GF-D8 (cell line): ENCODE measurements around the gene NADK.
A peak's percentile ranks its signal among the peaks of the same experiment; 100 is the strongest.
"Not testable (repeated sequence)": the region's sequence is repeated elsewhere in the genome, so short reads cannot be mapped to it uniquely, and the experiment has no call there.

Source experiments
- DNase-seq: peaks from one replicate; lab custom pipeline; 2025; lab: John Stamatoyannopoulos, UW

NADK gene

DNA sequence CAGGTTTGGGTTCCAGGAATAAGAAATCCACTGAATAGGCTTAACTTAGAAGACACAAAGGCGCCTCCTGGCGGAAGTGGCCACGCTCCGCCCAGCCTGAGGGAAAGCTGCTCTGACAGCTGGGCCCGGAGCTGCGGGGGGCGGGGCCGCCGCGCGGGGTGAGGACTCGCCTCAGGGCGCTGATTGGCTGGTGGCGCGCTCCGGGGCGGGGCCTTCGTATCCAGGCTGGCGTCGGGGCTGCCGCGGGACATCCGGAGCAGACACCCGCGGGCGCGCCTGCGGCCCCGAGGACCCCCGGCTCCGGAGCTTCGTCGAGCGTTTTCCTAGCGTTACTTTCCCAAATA, 31.7 kb downstream of the NADK start:
- DNase-seq = not testable (repeated sequence)

DNA sequence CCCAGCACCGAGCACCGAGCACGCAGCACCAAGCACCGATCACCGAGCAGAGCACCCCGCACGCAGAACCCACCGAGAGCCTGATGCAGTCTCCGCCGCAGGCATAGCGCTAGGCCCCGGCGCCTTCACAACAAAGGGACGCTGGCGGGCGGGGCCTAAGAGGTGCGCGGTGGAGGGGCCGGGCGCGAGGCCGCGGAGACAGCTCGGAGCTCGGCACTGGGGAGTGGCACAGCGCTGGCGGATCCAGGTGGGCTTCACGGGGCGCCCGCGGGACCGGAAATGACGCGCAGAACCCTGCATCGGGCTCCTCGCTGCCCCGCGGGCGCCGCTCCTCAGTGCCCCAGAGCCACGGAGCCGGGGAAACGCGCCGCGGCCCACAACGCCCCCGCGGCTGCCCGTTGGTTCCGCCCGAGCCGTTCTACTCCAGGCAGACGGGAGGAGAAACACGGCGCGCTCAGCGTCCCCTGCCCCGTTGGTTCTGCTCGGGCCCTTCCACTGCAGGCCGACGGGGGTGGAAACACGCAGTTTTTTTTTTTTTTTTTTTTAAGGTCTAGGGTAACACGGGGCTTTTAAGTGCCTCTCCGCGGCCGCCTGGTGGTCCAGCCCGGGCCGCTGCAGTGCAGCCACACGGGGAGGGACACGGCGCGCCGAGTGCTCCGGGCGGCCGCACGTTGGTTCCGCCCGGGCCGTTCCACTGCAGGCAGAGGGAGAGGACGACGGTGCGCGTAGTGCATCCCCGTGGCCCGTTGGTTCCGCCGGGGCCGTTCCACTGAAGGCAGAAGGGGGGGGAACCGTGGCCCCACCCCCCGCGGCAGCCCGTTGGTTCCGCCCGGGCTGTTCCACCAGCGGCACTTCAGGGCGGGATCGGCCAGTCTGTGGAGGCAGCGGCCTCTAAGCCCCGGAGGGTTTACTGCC, 32.4 kb downstream of the NADK start:
- peak; percentile 57 for DNase-seq

DNA sequence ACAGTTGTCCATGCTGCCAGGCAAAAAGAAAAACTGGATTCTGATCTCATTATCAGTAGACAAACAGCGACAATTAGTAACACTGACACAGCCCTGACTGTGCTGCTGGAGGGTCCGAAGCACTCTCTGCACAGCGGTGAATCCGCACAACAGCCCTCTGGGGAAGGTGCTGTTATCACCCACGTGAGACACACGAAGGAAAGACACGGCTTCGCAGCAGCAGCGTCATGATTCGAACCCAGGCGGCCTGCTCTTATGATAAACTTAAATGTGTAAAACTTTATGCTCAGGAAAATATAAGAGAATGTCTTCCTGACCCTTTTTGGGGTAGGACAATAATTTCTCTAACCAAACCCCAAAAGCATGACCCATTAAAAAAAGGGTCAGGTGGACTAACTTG, 35.7 kb downstream of the NADK start:
- DNase-seq = not testable (repeated sequence)

DNA sequence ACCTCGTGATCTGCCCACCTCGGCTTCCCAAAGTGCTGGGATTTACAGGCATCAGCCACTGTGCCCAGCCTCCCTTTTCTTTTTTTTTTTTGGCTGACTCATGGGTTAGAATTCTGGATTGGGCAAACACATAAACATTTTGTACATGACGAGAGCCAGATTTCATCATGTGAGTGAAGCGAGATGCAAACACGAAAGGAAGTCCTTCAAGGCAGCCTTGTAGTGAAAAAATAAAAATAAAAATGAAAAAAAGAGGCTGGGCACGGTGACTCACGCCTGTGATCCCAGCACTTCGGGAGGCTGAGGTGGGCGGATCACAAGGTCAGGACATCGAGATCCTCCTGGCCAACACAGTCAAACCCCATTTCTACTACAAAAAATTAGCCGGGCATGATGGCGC, 37.3 kb downstream of the NADK start:
- DNase-seq = not testable (repeated sequence)

DNA sequence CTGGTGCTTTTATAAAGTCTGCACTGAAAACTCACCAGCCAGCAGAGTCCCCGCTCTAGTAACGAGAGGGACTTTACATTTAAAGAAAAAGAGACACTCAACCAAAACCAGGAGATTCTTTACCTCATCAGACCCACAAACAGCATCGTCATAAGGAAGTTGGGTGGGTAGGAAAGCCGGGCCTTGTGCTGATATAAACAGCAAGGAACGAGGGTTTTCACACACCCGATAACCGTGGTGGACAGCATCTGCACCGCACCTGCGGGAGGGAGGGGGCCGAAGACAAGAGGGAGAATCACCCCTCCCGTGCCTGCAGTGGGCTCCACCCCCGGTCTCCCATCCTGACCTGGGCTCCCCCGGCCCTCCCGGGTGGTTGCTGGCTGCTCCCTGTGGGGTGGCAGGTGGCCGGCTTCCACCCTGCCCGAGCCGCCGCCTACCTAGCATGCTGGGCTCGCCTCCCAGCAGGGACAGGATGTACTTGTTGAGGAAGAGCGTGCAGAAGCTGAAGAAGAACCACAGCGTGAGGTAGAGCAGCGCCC, 39.4 kb downstream of the NADK start:
- not testable (repeated sequence) for DNase-seq

DNA sequence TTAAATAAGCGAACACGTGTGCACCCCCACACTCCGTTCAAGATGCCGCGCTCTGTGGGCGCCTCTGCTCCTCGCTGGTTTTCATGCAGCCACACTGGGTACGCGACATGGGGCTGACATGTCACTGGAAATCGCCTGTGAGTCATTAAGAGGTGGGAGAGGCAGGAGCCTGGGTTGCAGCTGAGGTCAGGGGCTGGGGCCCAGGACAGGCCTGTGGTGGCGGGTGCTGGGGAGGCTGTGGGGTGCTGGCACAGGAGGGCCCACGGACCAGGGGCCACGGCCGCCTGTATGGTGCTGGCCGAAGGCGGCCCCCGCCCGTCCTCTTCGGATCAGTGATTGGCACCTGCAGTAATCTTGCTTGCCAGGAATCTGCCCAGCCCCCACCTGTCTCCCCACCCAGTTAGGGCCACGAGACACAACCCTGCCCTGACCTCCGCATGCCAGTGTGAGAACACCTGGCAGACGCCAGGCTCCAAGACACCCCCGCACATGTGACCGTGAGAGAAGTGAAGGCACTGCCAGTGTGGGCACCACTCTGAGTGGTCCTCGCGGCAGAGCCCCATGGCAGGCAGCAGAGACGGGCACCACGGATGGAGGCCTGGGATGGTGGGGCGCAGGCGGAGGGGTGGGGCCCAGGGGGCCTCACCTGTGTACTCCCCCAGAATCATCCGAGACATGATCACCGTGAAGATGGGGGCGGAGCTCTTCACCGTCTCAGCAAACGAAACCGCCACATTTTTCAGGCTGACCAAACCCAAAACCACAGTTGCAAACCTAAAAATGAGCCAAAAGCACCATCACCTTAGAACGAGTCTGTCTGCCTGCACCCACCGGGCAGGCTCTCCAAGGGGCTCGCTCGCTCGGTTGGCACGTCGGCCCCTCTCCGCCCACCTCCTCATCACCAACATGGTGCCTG, 40.3 kb downstream of the NADK start:
- not testable (repeated sequence) for DNase-seq

DNA sequence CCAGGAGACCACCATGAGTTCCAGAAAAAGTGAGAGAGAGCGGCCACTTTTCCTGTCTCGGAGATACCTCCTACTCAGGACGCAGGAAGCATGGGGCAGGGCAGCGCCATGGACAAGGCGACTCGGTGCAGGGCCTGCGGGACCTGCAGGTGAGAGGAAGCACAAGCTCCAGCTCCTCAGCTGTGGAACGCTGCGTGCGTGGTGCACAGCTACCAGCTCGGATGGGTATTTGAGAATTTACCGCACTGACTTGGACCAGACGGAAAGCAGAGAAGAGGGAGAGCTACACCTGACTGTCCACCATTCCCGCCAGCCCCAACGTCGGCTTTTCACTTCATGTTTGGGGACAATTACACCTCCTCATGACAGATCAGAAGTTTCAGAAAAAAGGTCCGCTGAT, 45.9 kb downstream of the NADK start:
- no peak for DNase-seq

DNA sequence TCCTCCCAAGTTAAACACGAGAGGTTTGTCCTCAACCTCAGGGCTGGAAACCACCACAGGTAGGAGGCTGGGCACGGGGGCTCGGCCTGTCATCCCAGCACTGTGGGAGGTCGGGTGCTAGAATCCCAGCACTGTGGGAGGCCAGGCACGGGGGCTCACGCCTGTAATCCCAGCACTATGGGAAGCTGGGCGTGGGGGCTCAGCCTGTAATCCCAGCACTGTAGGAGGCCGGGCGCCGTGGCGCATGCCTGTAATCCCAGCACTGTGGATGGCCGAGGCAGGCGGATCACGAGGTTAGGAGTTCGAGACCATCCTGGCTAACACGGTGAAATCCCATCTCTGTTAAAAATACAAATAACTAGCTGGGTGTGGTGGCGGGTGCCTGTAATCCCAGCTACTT, 47.4 kb downstream of the NADK start:
- no peak for DNase-seq

DNA sequence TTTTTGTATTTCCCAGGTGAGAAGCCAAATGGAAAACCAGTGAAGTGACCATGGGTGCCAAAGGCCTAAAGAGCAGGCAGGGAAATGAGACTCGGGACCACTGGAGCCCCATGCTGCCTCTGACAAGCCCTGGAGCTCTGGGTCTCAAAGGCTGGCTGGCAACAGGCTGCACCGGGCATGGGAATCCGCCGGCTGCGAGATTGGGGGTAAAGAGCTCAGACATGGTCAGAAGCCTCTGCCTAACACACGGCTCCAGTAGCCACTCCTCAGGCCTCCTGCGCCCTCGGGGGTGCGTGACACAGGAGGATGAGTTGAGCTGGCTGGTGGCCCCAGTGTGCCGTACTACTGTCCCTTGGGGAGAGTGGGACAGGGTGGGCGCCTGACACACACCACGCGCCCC, 48.0 kb downstream of the NADK start:
- DNase-seq = not testable (repeated sequence)

DNA sequence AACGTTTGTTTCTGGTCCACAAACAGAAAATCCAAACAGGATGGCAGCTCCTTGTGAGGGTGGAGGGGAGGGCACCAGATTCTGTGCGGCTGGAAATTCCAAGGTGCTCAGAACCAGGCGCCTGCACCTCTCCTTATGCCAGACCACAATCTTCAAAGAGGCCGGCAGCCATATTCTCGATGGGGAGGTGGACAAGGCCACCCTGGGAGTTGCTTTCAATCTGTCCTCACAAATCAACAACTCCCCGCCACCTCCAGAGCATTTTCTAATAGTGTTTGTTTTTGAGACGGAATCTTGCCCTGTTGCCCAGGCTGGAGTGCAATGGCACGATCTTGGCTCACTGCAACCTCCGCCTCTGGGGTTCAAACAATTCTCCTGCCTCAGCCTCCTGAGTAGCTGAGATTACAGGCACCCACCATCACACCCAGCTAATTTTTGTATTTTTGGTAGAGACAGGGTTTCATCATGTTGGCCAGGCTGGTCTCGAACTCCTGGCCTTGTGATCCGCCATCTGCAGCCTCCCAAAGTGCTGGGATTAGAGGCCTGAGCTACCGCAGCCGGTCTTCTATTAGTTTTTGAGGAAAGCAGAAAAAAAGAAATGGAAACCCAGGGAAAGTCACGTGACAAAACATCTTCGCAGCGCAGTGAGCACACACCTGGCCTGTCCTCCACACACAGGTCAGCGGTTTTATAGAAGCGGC, 49.0 kb downstream of the NADK start:
- not testable (repeated sequence) for DNase-seq

DNA sequence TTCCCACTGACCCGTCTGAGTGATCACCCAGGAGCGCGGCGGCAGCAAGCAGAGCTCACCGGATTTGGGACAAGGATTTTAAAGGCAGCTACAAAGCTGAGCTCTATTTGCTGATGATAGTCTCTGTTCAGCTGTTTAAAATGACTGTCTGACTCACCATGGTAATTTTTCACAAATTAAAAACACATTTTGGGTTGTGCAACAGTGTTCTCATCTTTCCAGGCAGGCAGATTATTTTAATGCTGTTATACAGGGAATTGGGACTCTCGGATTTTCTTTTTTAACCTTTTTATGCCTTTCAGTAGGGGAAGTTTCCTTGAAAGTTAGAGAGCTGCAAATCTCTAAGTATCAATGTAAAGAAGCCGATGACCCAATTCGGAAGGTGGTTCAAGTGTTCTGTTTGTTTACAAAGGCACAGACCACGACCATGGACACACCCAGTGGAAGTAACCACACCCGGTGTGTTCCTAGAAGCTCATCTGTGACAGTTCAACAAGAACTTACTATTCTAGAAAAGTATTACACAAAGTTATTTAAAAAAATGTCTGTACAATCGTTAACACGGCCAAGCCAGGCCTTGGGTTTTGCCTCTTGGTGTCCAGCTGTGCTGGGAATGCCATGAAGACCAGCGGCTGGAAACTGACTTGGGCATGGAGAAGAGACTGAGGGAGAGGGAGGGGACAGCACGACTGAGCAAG, 49.8 kb downstream of the NADK start:
- not testable (repeated sequence) for DNase-seq

DNA sequence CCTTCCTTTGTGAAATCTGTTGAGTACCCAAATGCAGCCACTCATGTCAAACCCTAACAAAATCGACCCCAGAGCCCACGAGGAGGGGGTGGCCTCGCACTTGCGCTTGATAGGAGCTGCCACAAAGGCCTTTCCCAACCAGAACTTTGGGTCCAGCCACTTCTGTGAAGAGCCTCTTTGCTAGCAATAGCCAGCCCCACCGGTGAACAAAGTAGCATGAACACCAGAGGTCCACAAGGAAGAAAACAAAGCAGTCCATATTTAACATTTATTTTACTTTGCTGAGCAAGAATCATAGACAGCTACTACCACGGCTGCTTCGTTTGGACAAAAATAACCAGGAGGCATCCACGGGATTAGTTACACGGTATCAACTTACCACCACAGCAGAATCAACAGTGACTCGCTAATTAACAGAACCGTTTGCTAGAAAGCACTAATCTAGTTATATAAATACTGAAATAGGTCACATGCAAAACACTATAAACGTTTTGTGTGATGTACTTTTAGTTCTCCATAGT, 51.1 kb downstream of the NADK start:
- not testable (repeated sequence) for DNase-seq

DNA sequence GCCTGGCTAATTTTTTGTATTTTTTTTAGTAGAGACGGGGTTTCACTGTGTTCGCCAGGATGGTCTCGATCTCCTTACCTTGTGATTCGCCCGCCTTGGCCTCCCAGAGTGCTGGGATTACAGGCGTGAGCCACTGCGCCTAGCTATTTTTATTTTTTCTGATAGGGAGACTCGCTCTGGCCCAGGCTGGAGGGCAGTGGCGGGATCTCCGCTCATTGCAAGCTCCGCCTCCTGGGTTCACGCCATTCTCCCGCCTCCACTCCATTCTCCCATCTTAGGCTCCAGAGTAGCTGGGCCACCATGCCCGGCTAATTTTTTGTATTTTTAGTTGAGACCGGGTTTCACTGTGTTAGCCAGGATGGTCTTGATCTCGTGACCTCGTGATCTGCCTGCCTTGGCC, 52.2 kb downstream of the NADK start:
- DNase-seq = not testable (repeated sequence)

DNA sequence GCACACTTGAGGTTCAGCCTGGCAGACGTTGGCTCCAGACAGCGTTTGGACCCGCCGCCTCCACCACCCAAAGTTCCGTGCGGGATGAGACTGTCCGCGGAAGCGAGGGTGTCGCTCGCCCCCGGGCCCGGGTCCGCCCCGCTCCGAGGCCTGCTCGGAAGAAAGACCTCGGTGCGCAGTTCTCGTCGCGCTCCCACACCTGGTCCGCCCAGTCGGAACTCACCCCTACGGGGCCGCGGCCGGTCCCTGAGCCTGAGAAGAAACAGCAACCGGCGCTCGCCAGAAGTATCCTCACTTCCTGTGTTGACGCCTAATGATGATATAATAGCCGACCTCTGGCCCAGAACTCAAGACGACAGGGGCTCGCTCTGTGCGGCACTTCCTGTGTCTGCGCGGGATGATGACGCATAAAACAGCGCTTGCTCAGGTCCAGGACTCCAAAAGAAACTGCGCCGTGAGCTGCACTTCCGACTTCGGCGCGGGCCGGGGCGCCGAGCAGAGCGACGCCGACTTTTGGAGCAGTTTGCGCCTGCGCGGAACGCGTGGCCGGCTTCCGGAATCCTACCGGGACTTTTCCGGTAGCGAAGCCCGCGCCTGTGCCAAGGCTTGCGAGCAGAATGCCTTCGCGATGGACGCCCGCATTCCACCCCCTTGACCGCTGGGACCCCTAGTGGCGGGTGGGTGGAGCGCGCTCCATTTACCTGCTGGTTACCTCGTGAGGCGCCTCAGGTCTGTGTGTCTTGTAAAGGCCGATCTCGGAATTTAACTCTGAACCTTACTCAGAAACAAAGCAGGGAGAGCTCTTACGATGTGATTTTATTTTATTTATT, 54.0 kb downstream of the NADK start, which contains the start of gene CDK11A:
Gene CDK11A, minus strand, starts transcription at position 323 of the 830 bp plus-strand sequence. CDS start 1,539 bp downstream, outside the sequence.
- peak; percentile 98 for DNase-seq

DNA sequence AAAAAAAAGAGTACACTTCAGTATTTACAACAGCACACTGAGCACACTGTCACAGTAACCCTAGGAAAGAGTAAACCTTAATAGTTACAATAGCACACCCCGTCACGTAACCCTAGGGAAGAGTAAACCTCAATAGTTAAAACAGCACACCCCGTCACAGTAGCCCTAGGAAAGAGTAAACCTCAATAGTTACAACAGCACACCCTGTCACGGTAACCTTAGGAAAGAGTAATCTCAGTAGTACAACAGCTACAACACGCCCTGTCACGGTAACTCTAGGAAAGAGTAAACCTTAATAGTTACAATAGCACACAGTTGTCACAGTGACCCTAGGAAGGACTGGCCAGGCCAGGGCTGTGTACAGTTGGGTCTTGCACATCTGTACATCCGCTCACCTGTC, 57.1 kb downstream of the NADK start:
- no peak for DNase-seq

DNA sequence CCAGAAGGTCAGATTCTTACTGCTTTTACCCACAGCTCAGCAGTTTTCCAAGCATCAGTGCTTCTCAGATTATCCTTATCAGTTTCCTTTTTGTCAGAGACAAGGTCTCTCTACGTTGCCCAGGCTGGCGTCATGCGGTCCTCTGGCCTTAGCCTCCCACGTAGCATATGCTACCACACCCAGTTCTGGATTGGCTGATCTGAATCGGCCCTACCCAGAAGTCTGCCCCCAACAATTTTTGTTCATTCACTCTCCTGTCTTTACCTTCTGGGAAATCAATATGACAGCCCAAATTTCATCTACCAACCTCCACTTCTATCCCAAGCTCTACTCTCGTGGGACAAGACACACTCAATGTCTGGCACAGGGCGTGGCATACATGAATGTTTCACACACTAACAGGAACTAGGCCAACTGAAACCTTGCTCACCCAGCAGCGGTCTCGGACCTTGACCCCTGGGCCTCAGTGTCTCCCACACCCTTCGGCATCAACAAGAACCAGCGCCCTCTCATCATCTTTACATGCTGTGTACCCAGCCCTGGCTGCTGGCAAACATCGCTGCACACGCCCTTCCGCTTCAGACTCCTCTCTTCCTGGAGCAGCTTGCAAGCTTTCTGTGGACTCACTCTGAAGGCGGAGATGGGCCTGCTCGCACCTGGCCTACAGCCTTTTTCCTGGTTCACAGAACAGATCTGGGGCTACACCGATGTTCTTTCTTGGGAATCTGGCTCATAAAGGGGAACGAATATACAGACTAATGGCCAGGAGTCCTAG, 63.0 kb downstream of the NADK start:
- not testable (repeated sequence) for DNase-seq

DNA sequence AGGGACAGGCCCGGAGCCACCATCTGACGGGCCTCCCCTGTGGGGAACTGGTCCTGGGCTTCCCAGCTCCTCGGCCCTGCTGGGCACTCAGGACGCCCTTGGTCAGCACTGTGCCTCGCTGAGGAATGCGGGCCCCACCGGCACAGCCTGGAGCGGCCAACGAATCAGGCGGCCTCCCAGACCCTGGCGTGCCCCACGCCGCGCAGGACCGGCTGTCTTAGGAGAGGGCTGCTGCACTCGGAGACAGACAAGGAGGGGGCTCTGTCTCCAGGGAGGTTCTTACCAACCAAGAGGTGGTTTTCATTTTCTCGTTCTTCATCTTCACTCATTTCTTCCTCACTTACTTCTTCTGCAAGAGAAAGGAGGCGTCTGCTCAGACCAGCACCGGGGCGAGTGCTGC, 70.4 kb downstream of the NADK start:
- DNase-seq = not testable (repeated sequence)

DNA sequence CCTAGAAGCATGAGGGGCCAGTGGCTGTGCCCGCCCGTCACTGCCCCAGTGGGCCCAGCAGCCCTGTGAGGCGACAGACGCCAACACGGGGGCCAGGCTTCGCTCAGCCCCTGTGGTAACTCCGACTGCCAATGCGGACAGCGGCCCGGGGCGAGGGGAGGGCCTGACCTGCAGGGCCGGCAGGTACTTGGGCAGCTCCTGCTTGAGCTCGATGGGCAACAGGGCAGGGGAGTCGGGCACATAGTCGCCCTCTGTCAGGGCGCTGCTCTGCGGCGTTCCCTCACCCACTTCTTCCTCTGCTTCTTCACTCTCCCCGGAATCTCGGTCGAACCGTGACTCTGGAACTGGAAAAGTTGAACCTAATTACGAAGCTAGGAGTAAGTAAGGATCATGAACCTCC, 71.0 kb downstream of the NADK start:
- DNase-seq = not testable (repeated sequence)

DNA sequence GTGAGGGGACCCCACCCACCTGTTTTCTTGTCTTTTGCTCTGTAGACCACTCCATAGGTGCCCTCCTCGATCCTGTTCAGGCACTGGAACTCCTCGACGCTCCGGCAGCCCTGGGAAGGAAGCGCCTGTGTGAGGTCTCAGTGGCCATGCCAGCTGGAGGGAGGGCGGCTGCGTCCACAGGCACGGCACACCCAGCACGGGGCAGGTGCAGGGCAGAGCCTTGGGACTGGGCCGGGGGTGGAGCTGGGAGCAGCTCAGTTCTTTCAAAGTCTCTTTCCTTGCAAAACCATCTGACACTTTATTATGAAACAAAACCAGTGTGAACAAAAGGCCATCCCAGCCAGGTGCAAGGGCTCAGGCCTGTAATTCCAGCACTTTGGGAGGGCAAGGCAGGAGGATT, 72.6 kb downstream of the NADK start:
- not testable (repeated sequence) for DNase-seq
